Type B pancreatic cell (in vitro differentiated cells): ENCODE measurements around the gene GPR4. TPM values are rescaled to one million over a fixed set of nuclear protein-coding genes. Genes with fewer than 3 reads are reported as not detected.

ENCODE experiments used
- DNase-seq: peaks from one replicate; pipeline ENCODE4 v3.0.0; 2021; ENCODE audit warnings: mixed read lengths; ENCODE audit not compliant: unreplicated experiment; ENCODE audit errors: extremely low spot score
- H3K27ac Mint-ChIP-seq: 2 replicates; pipeline ENCODE4 v1.8.0; 2021; ENCODE audit warnings: mild to moderate bottlenecking, mixed read lengths
- H3K27me3 Mint-ChIP-seq: 2 replicates; pipeline ENCODE4 v1.8.0; 2021; ENCODE audit warnings: mixed read lengths
- H3K36me3 Mint-ChIP-seq: 2 replicates; pipeline ENCODE4 v1.8.0; 2021; ENCODE audit warnings: mixed read lengths
- H3K4me1 Mint-ChIP-seq: one replicate; pipeline ENCODE4 v1.8.0; 2021; ENCODE audit warnings: mixed read lengths; ENCODE audit not compliant: unreplicated experiment
- H3K4me3 Mint-ChIP-seq: 2 replicates; pipeline ENCODE4 v1.8.0; 2021; ENCODE audit warnings: mild to moderate bottlenecking, mixed read lengths
- H3K9me3 Mint-ChIP-seq: 2 replicates; pipeline ENCODE4 v1.8.0; 2021; ENCODE audit warnings: mixed read lengths
- CTCF ChIP-seq: fragments of 200-600 bp; sonication (generic); conservative IDR thresholded peaks from 2 replicates; pipeline ENCODE4 v1.5.0; 2021; ENCODE audit warnings: antibody characterized with exemption, mild to moderate bottlenecking
- total RNA-seq: library from RNA; stranded (reverse); gene quantifications from 2 replicates; pipeline ENCODE4 v1.2.1, GENCODE V29; 2021; ENCODE audit warnings: low replicate concordance

The GPR4 gene
- total RNA-seq, 1 donor from 2014 or later: not detected

GRCh38 chr19:45591004-45591637 lies 10.9 kb downstream of the GPR4 start:
- H3K9me3 Mint-ChIP-seq: no peaks in the 10 kb centered on the region
- H3K27ac Mint-ChIP-seq: no peak overlapping the region
- peaks cover 51% of the 10 kb centered on the region for H3K27me3 Mint-ChIP-seq
- H3K4me1 Mint-ChIP-seq: no peaks in the 10 kb centered on the region
- no peaks in the 10 kb centered on the region for H3K36me3 Mint-ChIP-seq
- TF ChIP-seq CTCF: peak; percentile 51
- no peak for DNase-seq
- H3K4me3 Mint-ChIP-seq: no peak overlapping the region

GRCh38 chr19:45590300-45591003 lies 11.6 kb downstream of the GPR4 start:
- TF ChIP-seq CTCF: no peak
- Mint-ChIP-seq H3K4me3 (no peak overlapping the region), H3K27me3 (peaks cover 45% of the 10 kb centered on the region)

GRCh38 chr19:45589768-45590167 lies 12.2 kb downstream of the GPR4 start:
- H3K9me3 Mint-ChIP-seq: no peaks in the 10 kb centered on the region
- H3K27ac Mint-ChIP-seq: no peak overlapping the region
- no peak overlapping the region for H3K4me3 Mint-ChIP-seq
- H3K27me3 Mint-ChIP-seq: peaks cover 42% of the 10 kb centered on the region
- no peak for DNase-seq
- no peaks in the 10 kb centered on the region for H3K36me3 Mint-ChIP-seq
- TF ChIP-seq CTCF: no peak
- no peaks in the 10 kb centered on the region for H3K4me1 Mint-ChIP-seq

More at GRCh38 chr19:45590300-45591003, 11.6 kb downstream of the GPR4 start:
- DNase-seq: no peak
- Mint-ChIP-seq H3K9me3 (no peaks in the 10 kb centered on the region), H3K27ac (no peak overlapping the region), H3K36me3 (no peaks in the 10 kb centered on the region), H3K4me1 (no peaks in the 10 kb centered on the region)

- Mint-ChIP-seq H3K36me3 (no peaks in the 10 kb centered on the region), H3K27me3 (peaks cover 40% of the 10 kb centered on the region), H3K9me3 (no peaks in the 10 kb centered on the region), H3K4me1 (peaks cover 6% of the 10 kb centered on the region), H3K27ac (no peak overlapping the region), H3K4me3 (no peak overlapping the region)
- DNase-seq: no peak
- no peak for TF ChIP-seq CTCF
Measured at GRCh38 chr19:45587873-45588272, 14.1 kb downstream of the GPR4 start.

GRCh38 chr19:45585158-45585577 lies 16.8 kb downstream of the GPR4 start:
- H3K4me3 Mint-ChIP-seq: peak overlapping the region; percentile 96
- no peaks in the 10 kb centered on the region for H3K9me3 Mint-ChIP-seq
- H3K4me1 Mint-ChIP-seq: peaks cover 18% of the 10 kb centered on the region
- H3K27me3 Mint-ChIP-seq: peaks cover 16% of the 10 kb centered on the region
- no peaks in the 10 kb centered on the region for H3K36me3 Mint-ChIP-seq
- no peak for DNase-seq
- H3K27ac Mint-ChIP-seq: peak overlapping the region; percentile 100
- TF ChIP-seq CTCF: no peak
